Astrocyte (in vitro differentiated cells and primary cell): ENCODE results near the gene CTAGE1. TPM values are rescaled to one million over a fixed set of nuclear protein-coding genes. Genes with fewer than 3 reads are reported as not detected.

Experiments
- DNase-seq: peaks from one replicate; pipeline ENCODE4 v3.0.0-alpha.2; 2010; ENCODE audit warnings: low read depth
- FAIRE-seq: peaks from 2 replicates; lab custom pipeline; 2011; peaks lifted over from hg19 to GRCh38; lab: Jason Lieb, UNC
- H2AFZ ChIP-seq: 2 replicates; pipeline ENCODE4 v1.6.0; 2012; ENCODE audit warnings: low read depth, low read length, inconsistent platforms
- H3K27ac ChIP-seq: 2 replicates; pipeline ENCODE4 v1.5.1; 2011; ENCODE audit warnings: low read depth, low read length, inconsistent platforms
- H3K27me3 ChIP-seq: 2 replicates; pipeline ENCODE4 v1.6.0; 2011; ENCODE audit warnings: low read length, inconsistent platforms; ENCODE audit not compliant: insufficient read depth
- H3K36me3 ChIP-seq: 2 replicates; pipeline ENCODE4 v1.5.1; 2011; ENCODE audit warnings: low read length, inconsistent platforms; ENCODE audit not compliant: insufficient read depth
- H3K4me1 ChIP-seq: 2 replicates; pipeline ENCODE4 v1.5.1; 2011; ENCODE audit warnings: low read length, inconsistent platforms; ENCODE audit not compliant: insufficient read depth
- H3K4me2 ChIP-seq: 2 replicates; pipeline ENCODE4 v1.6.0; 2012; ENCODE audit warnings: low read length, inconsistent platforms
- H3K4me3 ChIP-seq: 2 replicates; pipeline ENCODE4 v1.5.1; 2011; ENCODE audit warnings: low read depth, mild to moderate bottlenecking, low read length, inconsistent platforms; ENCODE audit not compliant: insufficient read depth
- H3K79me2 ChIP-seq: 2 replicates; pipeline ENCODE4 v1.6.0; 2012; ENCODE audit warnings: mild to moderate bottlenecking, low read length, inconsistent platforms; ENCODE audit not compliant: insufficient read depth
- H3K9ac ChIP-seq: 2 replicates; pipeline ENCODE4 v1.6.0; 2012; ENCODE audit warnings: mild to moderate bottlenecking, low read length, inconsistent platforms
- H3K9me3 ChIP-seq: 2 replicates; pipeline ENCODE4 v1.5.1; 2012; ENCODE audit warnings: low read depth, mild to moderate bottlenecking, low read length, inconsistent platforms; ENCODE audit not compliant: insufficient read depth
- H4K20me1 ChIP-seq: 2 replicates; pipeline ENCODE4 v1.6.0; 2012; ENCODE audit warnings: low read length, inconsistent platforms; ENCODE audit not compliant: insufficient read depth
- H3K27ac Mint-ChIP-seq: one replicate; pipeline ENCODE4 v1.8.0; 2021; ENCODE audit warnings: mild to moderate bottlenecking, mixed read lengths; ENCODE audit not compliant: unreplicated experiment
- H3K27me3 Mint-ChIP-seq: one replicate; pipeline ENCODE4 v1.8.0; 2021; ENCODE audit warnings: low read depth, mixed read lengths; ENCODE audit not compliant: unreplicated experiment
- H3K36me3 Mint-ChIP-seq: one replicate; pipeline ENCODE4 v1.8.0; 2021; ENCODE audit warnings: low read depth, mixed read lengths; ENCODE audit not compliant: unreplicated experiment
- H3K4me1 Mint-ChIP-seq: one replicate; pipeline ENCODE4 v1.8.0; 2021; ENCODE audit warnings: low read depth, mixed read lengths; ENCODE audit not compliant: unreplicated experiment
- H3K4me3 Mint-ChIP-seq: one replicate; pipeline ENCODE4 v1.8.0; 2021; ENCODE audit warnings: mild to moderate bottlenecking, moderate library complexity, mixed read lengths; ENCODE audit not compliant: unreplicated experiment
- H3K9me3 Mint-ChIP-seq: one replicate; pipeline ENCODE4 v1.8.0; 2021; ENCODE audit warnings: mild to moderate bottlenecking, mixed read lengths; ENCODE audit not compliant: unreplicated experiment
- EZH2 ChIP-seq: IDR thresholded peaks from 2 replicates; pipeline ENCODE4 v1.6.1; 2012; ENCODE audit warnings: mild to moderate bottlenecking, low read length, inconsistent platforms; ENCODE audit not compliant: insufficient read depth
- total RNA-seq: library from RNA; stranded (reverse); gene quantifications from 2 replicates; pipeline ENCODE4 v1.2.1, GENCODE V29; 2021
- TF ChIP-seq, protein P1 (sequence below): IDR thresholded peaks from 2 replicates; pipeline ENCODE4 v1.5.1; 2011; ENCODE audit warnings: low read depth, mild to moderate bottlenecking, inconsistent platforms, low read length, moderate library complexity; ENCODE audit not compliant: insufficient read depth

Gene CTAGE1
- total RNA-seq, 1 donor from 2014 or later = 0.30 TPM

DNA sequence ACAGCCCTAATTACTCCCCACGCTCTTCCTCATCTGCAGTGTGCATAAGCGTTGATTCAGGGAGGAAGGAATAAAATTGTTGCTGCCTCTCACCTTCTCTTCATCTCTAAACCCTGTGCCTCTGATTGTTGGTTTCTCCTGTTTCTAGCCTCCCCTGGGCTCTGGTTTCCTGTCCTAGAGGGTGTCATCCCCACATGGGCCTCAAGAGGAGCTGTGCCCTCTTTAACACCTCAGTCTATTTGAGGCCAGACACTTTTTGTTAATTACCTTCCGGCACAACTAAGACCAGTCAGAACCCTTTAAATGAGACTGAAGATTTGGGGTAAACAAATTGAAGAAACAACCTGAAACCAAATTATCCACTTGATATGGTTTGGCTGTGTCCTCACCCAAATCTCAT, 9.7 kb downstream of the CTAGE1 start:
- FAIRE-seq (no peak), DNase-seq (no peak)
- H4K20me1 ChIP-seq = no peaks in the 10 kb centered on the region
- H3K9me3 ChIP-seq = no peaks in the 10 kb centered on the region
- H2AFZ ChIP-seq = no peak overlapping the region
- Mint-ChIP-seq H3K4me1 (no peaks in the 10 kb centered on the region), H3K9me3 (peaks cover 15% of the 10 kb centered on the region), H3K4me3 (no peak overlapping the region), H3K27ac (no peak overlapping the region), H3K36me3 (peaks cover 6% of the 10 kb centered on the region), H3K27me3 (peaks cover 14% of the 10 kb centered on the region)
- TF ChIP-seq EZH2 = no peak
- TF ChIP-seq, protein P1, sequence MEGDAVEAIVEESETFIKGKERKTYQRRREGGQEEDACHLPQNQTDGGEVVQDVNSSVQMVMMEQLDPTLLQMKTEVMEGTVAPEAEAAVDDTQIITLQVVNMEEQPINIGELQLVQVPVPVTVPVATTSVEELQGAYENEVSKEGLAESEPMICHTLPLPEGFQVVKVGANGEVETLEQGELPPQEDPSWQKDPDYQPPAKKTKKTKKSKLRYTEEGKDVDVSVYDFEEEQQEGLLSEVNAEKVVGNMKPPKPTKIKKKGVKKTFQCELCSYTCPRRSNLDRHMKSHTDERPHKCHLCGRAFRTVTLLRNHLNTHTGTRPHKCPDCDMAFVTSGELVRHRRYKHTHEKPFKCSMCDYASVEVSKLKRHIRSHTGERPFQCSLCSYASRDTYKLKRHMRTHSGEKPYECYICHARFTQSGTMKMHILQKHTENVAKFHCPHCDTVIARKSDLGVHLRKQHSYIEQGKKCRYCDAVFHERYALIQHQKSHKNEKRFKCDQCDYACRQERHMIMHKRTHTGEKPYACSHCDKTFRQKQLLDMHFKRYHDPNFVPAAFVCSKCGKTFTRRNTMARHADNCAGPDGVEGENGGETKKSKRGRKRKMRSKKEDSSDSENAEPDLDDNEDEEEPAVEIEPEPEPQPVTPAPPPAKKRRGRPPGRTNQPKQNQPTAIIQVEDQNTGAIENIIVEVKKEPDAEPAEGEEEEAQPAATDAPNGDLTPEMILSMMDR = no peak
- no peak overlapping the region for H3K27ac ChIP-seq
- H3K36me3 ChIP-seq = no peaks in the 10 kb centered on the region
- H3K4me2 ChIP-seq = no peak overlapping the region
- H3K4me1 ChIP-seq = no peaks in the 10 kb centered on the region
- no peaks in the 10 kb centered on the region for H3K79me2 ChIP-seq
- no peak overlapping the region for H3K4me3 ChIP-seq
- H3K9ac ChIP-seq = no peak overlapping the region
- no peaks in the 10 kb centered on the region for H3K27me3 ChIP-seq

- Histone ChIP-seq H3K27me3 (no peaks in the 10 kb centered on the region), H3K79me2 (no peaks in the 10 kb centered on the region), H4K20me1 (no peaks in the 10 kb centered on the region), H3K4me2 (no peak overlapping the region), H3K9me3 (no peaks in the 10 kb centered on the region), H3K36me3 (no peaks in the 10 kb centered on the region), H3K4me1 (no peaks in the 10 kb centered on the region), H3K9ac (no peak overlapping the region), H3K4me3 (no peak overlapping the region), H3K27ac (no peak overlapping the region), H2AFZ (no peak overlapping the region)
- peaks cover under 1% of the 10 kb centered on the region for H3K4me1 Mint-ChIP-seq
- TF ChIP-seq, protein P1 = no peak
- TF ChIP-seq EZH2 = no peak
- H3K36me3 Mint-ChIP-seq = peaks cover 6% of the 10 kb centered on the region
- H3K27ac Mint-ChIP-seq = no peak overlapping the region
- no peak for FAIRE-seq
- H3K4me3 Mint-ChIP-seq = no peak overlapping the region
- no peak for DNase-seq
- H3K9me3 Mint-ChIP-seq = peaks cover 15% of the 10 kb centered on the region
- H3K27me3 Mint-ChIP-seq = peaks cover 7% of the 10 kb centered on the region
Observed at GRCh38 chr18:22405142-22405541, 12.6 kb downstream of the CTAGE1 start.

- Mint-ChIP-seq H3K27me3 (peaks cover 2% of the 10 kb centered on the region), H3K27ac (no peak overlapping the region), H3K36me3 (peaks cover 6% of the 10 kb centered on the region), H3K4me3 (no peak overlapping the region), H3K4me1 (peaks cover 5% of the 10 kb centered on the region), H3K9me3 (peaks cover 10% of the 10 kb centered on the region)
- H3K27me3 ChIP-seq = no peaks in the 10 kb centered on the region
- H2AFZ ChIP-seq = no peak overlapping the region
- H3K9me3 ChIP-seq = no peaks in the 10 kb centered on the region
- no peaks in the 10 kb centered on the region for H3K4me1 ChIP-seq
- H4K20me1 ChIP-seq = no peaks in the 10 kb centered on the region
- FAIRE-seq = no peak
- no peak overlapping the region for H3K4me3 ChIP-seq
- H3K79me2 ChIP-seq = no peaks in the 10 kb centered on the region
- H3K27ac ChIP-seq = no peak overlapping the region
- H3K36me3 ChIP-seq = no peaks in the 10 kb centered on the region
- no peak overlapping the region for H3K4me2 ChIP-seq
- TF ChIP-seq EZH2 = no peak
- TF ChIP-seq, protein P1 = no peak
- DNase-seq = no peak
- no peak overlapping the region for H3K9ac ChIP-seq
Observed at GRCh38 chr18:22403950-22404349, 13.8 kb downstream of the CTAGE1 start.
